Cardiac septum (tissue), 1 donor: Measurements from ENCODE around the gene PLEKHA7. TPM values are rescaled to one million over a fixed set of nuclear protein-coding genes. Genes with fewer than 3 reads are reported as not detected.
A peak's percentile ranks its signal among the peaks of the same experiment; 100 is the strongest.

Experiments
- DNase-seq: peaks from one replicate; pipeline ENCODE4 v3.0.0-alpha.2; 2020; ENCODE audit warnings: low spot score
- intact Hi-C: fragments of 100-400 bp; cut with DNase I; formaldehyde crosslinking; loops from one replicate; pipeline ENCODE4 v1.14.0; 2022
- total RNA-seq: library from RNA; stranded (reverse); fragmentation: NEBNext Ultra II Directional; extraction: Animal tissue kit (Norgen Biotek cat#: 25700); gene quantifications from one replicate; pipeline ENCODE4 v1.2.1, GENCODE V29; 2021
- donor health status: DM: no; HTN: no; CAD: no.

The PLEKHA7 gene
- total RNA-seq, 1 donor from 2014 or later, result 77.1 TPM

GRCh38 chr11:16745950-16746605 lies 268.1 kb downstream of the PLEKHA7 start:
- intact Hi-C loops, result no loop called here
- no peak for DNase-seq

GRCh38 chr11:16744128-16744725 lies 270.0 kb downstream of the PLEKHA7 start:
- DNase-seq, result no peak
- intact Hi-C loops, result no loop called here

GRCh38 chr11:16743478-16743877 lies 270.7 kb downstream of the PLEKHA7 start:
- DNase-seq, result no peak
- intact Hi-C loops, result no loop called here

GRCh38 chr11:16741473-16741872 lies 272.7 kb downstream of the PLEKHA7 start:
- intact Hi-C loops, result no loop called here
- no peak for DNase-seq

GRCh38 chr11:16738947-16739815 lies 275.0 kb downstream of the PLEKHA7 start:
- DNase-seq, result no peak
- intact Hi-C loops, result no loop called here

GRCh38 chr11:16738193-16738946 lies 275.8 kb downstream of the PLEKHA7 start, which contains the start of gene C11orf58:
TSS of gene C11orf58 (plus strand) at chr11:16738647. CDS start at chr11:16738779, 132 bp downstream.
- DNase-seq, result peak; percentile 98
- intact Hi-C loops, result no loop called here

- intact Hi-C loops, result no loop called here
- DNase-seq, result no peak
Observed at GRCh38 chr11:16737818-16738192, 276.4 kb downstream of the PLEKHA7 start.

Other genes with a start within 250 kb of the PLEKHA7 start
- 522 TPM for gene RPS13, start 63.3 kb upstream of the PLEKHA7 start, total RNA-seq
- 34.1 TPM for gene PIK3C2A, start 193.6 kb upstream of the PLEKHA7 start, total RNA-seq